H9 (cell line): ENCODE measurements around the gene MRPL17. TPM values are rescaled to one million over a fixed set of nuclear protein-coding genes. Genes with fewer than 3 reads are reported as not detected.

ENCODE experiments used
- DNase-seq: peaks from one replicate; pipeline ENCODE4 v3.0.0-alpha.2; 2017
- H2AFZ ChIP-seq: one replicate; pipeline ENCODE4 v1.6.1; 2013; ENCODE audit warnings: mild to moderate bottlenecking, low read length, control low read depth, moderate library complexity
- H2AK5ac ChIP-seq: 2 replicates; pipeline ENCODE4 v1.6.1; 2013; ENCODE audit warnings: low read length, control low read depth, mixed read lengths; ENCODE audit not compliant: insufficient read length
- H2BK120ac ChIP-seq: one replicate; pipeline ENCODE4 v1.6.1; 2013; ENCODE audit warnings: low read depth, mild to moderate bottlenecking, low read length, control low read depth, inconsistent platforms; ENCODE audit not compliant: poor library complexity, severe bottlenecking
- H2BK12ac ChIP-seq: 2 replicates; pipeline ENCODE4 v1.6.1; 2013; ENCODE audit warnings: low read length, control low read depth, mixed read lengths, low read depth; ENCODE audit not compliant: insufficient read length
- H2BK15ac ChIP-seq: 2 replicates; pipeline ENCODE4 v1.6.1; 2013; ENCODE audit warnings: low read depth, low read length, control low read depth
- H2BK20ac ChIP-seq: one replicate; pipeline ENCODE4 v1.6.1; 2013; ENCODE audit warnings: low read depth, mild to moderate bottlenecking, low read length, control low read depth, inconsistent platforms; ENCODE audit not compliant: poor library complexity, severe bottlenecking
- H2BK5ac ChIP-seq: 2 replicates; pipeline ENCODE4 v1.6.1; 2013; ENCODE audit warnings: low read length, control low read depth, mixed read lengths; ENCODE audit not compliant: insufficient read length
- H3K14ac ChIP-seq: 2 replicates; pipeline ENCODE4 v1.6.1; 2013; ENCODE audit warnings: low read length, control low read depth; ENCODE audit not compliant: insufficient read depth
- H3K18ac ChIP-seq: 2 replicates; pipeline ENCODE4 v1.6.1; 2013; ENCODE audit warnings: low read depth, mild to moderate bottlenecking, mixed read lengths, low read length, control low read depth; ENCODE audit not compliant: insufficient read length
- H3K23ac ChIP-seq: 2 replicates; pipeline ENCODE4 v1.6.1; 2013; ENCODE audit warnings: low read length, control low read depth, mixed read lengths, low read depth; ENCODE audit not compliant: insufficient read length
- H3K23me2 ChIP-seq: 2 replicates; pipeline ENCODE4 v1.6.1; 2013; ENCODE audit warnings: low read depth, mild to moderate bottlenecking, mixed read lengths, low read length, control low read depth; ENCODE audit not compliant: insufficient read length, poor library complexity, severe bottlenecking
- H3K27ac ChIP-seq: 2 replicates; pipeline ENCODE4 v1.5.1; 2013; ENCODE audit warnings: low read length, control low read depth, mixed read lengths, low read depth; ENCODE audit not compliant: insufficient read length
- H3K27me3 ChIP-seq: 2 replicates; pipeline ENCODE4 v1.6.1; 2013; ENCODE audit warnings: low read length, control low read depth, inconsistent platforms; ENCODE audit not compliant: insufficient read depth
- H3K4ac ChIP-seq: 2 replicates; pipeline ENCODE4 v1.6.1; 2013; ENCODE audit warnings: low read depth, mild to moderate bottlenecking, control low read depth, inconsistent platforms, low read length, moderate library complexity
- H3K4me1 ChIP-seq: 2 replicates; pipeline ENCODE4 v1.6.1; 2013; ENCODE audit warnings: low read length, control low read depth, inconsistent platforms; ENCODE audit not compliant: insufficient read depth
- H3K4me2 ChIP-seq: 2 replicates; pipeline ENCODE4 v1.6.1; 2013; ENCODE audit warnings: low read length, control low read depth, mixed read lengths; ENCODE audit not compliant: insufficient read length, insufficient read depth
- H3K56ac ChIP-seq: 2 replicates; pipeline ENCODE4 v1.6.1; 2013; ENCODE audit warnings: low read depth, mild to moderate bottlenecking, mixed read lengths, low read length, control low read depth; ENCODE audit not compliant: insufficient read length
- H3K79me1 ChIP-seq: 2 replicates; pipeline ENCODE4 v1.6.1; 2013; ENCODE audit warnings: low read depth, mild to moderate bottlenecking, moderate library complexity, low read length, control low read depth, inconsistent platforms; ENCODE audit not compliant: insufficient read depth, poor library complexity, severe bottlenecking
- H3K79me2 ChIP-seq: 2 replicates; pipeline ENCODE4 v1.6.1; 2013; ENCODE audit warnings: low read length, control low read depth, inconsistent platforms; ENCODE audit not compliant: insufficient read depth
- H3K9ac ChIP-seq: 2 replicates; pipeline ENCODE4 v1.6.1; 2013; ENCODE audit warnings: low read length, control low read depth, mixed read lengths; ENCODE audit not compliant: insufficient read length; ENCODE audit errors: extremely low read depth
- H3K9me3 ChIP-seq: one replicate; pipeline ENCODE4 v1.6.1; 2013; ENCODE audit warnings: low read depth, low read length, inconsistent platforms; ENCODE audit not compliant: control insufficient read depth
- H3T11ph ChIP-seq: one replicate; pipeline ENCODE4 v1.6.1; 2013; ENCODE audit warnings: mild to moderate bottlenecking, low read length, control low read depth, inconsistent platforms
- H4K20me1 ChIP-seq: one replicate; pipeline ENCODE4 v1.6.1; 2013; ENCODE audit not compliant: control insufficient read depth, insufficient read length, insufficient read depth
- H4K5ac ChIP-seq: 2 replicates; pipeline ENCODE4 v1.6.1; 2013; ENCODE audit warnings: low read depth, mild to moderate bottlenecking, mixed read lengths, low read length, control low read depth; ENCODE audit not compliant: insufficient read length
- H4K8ac ChIP-seq: replicated peaks from 2 replicates; pipeline ENCODE4 v1.6.1; 2013; ENCODE audit warnings: low read length, control low read depth, mixed read lengths, low read depth; ENCODE audit not compliant: insufficient read length
- H4K91ac ChIP-seq: 2 replicates; pipeline ENCODE4 v1.6.1; 2013; ENCODE audit warnings: low read depth, mild to moderate bottlenecking, moderate library complexity, mixed read lengths, low read length, control low read depth; ENCODE audit not compliant: insufficient read length
- H3K27ac Mint-ChIP-seq, 3 experiments: 2 replicates in 2 of 3; 3 replicates in 1 of 3; pipeline ENCODE4 v1.8.0; 2020 to 2021; ENCODE audit warnings: mixed read lengths in 3 of 3, mild to moderate bottlenecking in 1 of 3, moderate library complexity in 1 of 3
- H3K27me3 Mint-ChIP-seq: 2 replicates; pipeline ENCODE4 v1.8.0; 2021; ENCODE audit warnings: low read depth, mild to moderate bottlenecking, moderate library complexity, mixed read lengths
- H3K36me3 Mint-ChIP-seq, 3 experiments: 2 replicates in 2 of 3; 3 replicates in 1 of 3; pipeline ENCODE4 v1.8.0; 2020 to 2021; ENCODE audit warnings: low read depth in 3 of 3, mixed read lengths in 3 of 3; ENCODE audit not compliant: insufficient read depth in 1 of 3
- H3K4me1 Mint-ChIP-seq, 2 experiments: 2 replicates each; pipeline ENCODE4 v1.8.0; 2020; ENCODE audit warnings: mixed read lengths in 2 of 2
- H3K4me3 Mint-ChIP-seq, 2 experiments: 2 replicates in 1 of 2; 3 replicates in 1 of 2; pipeline ENCODE4 v1.8.0; 2020 to 2021; ENCODE audit warnings: mild to moderate bottlenecking in 2 of 2, mixed read lengths in 2 of 2, moderate library complexity in 1 of 2
- H3K9me3 Mint-ChIP-seq, 2 experiments: 2 replicates in 1 of 2; 3 replicates in 1 of 2; pipeline ENCODE4 v1.8.0; 2020; ENCODE audit warnings: mild to moderate bottlenecking in 2 of 2, mixed read lengths in 2 of 2, moderate library complexity in 1 of 2
- WGBS: extraction: QIAGEN DNeasy Blood & Tissue Kit; methylation state at CpG from one replicate; pipeline ENCODE4 v1.1.7; 2013; ENCODE audit warnings: missing lambda C conversion rate, low lambda C conversion rate, mixed read lengths; ENCODE audit not compliant: insufficient read length; ENCODE audit errors: extremely low coverage; 5-methylcytosine and 5-hydroxymethylcytosine counted together
- total RNA-seq: library from RNA; stranded (reverse); gene quantifications from 2 replicates; pipeline ENCODE4 v1.2.1, GENCODE V29; 2021
- TF ChIP-seq, protein P1 (sequence below): fragments of 200-600 bp; sonication (generic); conservative IDR thresholded peaks from 3 replicates; pipeline ENCODE4 v1.8.0; 2021; ENCODE audit warnings: antibody characterized with exemption, mild to moderate bottlenecking

MRPL17 gene
- total RNA-seq, 1 experiment from 2014 or later = 75.5 TPM

DNA sequence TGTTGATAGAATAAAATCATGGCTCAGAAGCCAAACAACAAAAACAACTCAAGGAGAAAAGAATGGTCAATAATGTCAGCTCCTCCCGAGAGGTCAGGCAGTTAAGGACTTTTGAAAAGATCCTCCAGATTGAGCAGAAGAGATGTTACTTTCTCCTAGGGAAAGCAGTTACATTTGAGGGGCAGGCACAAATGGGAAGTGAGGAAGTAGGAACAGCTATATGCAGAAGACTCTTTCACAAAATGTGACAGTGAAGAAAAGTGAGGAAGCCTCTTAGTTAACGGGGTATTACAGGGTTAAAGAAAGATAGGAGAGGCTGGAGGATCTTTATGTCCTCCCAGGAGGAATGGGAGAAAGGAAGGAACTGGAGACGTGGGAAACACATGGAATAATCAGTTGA, 31.0 kb downstream of the MRPL17 start:
- Mint-ChIP-seq H3K27ac (no peak overlapping the region), H3K27me3 (peaks cover 13% of the 10 kb centered on the region), H3K9me3 (no peaks in the 10 kb centered on the region), H3K36me3 (no peaks in the 10 kb centered on the region), H3K4me3 (no peak overlapping the region), H3K4me1 (peaks cover 10 to 11% of the 10 kb centered on the region in 2 experiments)
- WGBS = no CpG with 5 or more reads among the region's 3 CpGs
- Histone ChIP-seq H3K4me2 (no peak overlapping the region), H3K23me2 (peaks cover 7% of the 10 kb centered on the region), H4K8ac (no peak overlapping the region), H2BK15ac (no peak overlapping the region), H3K4me1 (peaks cover 1% of the 10 kb centered on the region; the same call in 1 of the 2 replicates), H2AK5ac (no peak overlapping the region), H2BK20ac (no peak overlapping the region), H2AFZ (no peak overlapping the region), H4K5ac (no peak overlapping the region), H3K14ac (no peak overlapping the region), H3K79me1 (no peaks in the 10 kb centered on the region), H4K20me1 (no peaks in the 10 kb centered on the region), H3K56ac (no peak overlapping the region), H4K91ac (no peak overlapping the region), H3K27ac (no peak overlapping the region), H3T11ph (no peak overlapping the region), H2BK12ac (no peak overlapping the region), H2BK120ac (no peak overlapping the region), H3K18ac (no peak overlapping the region), H3K9me3 (no peaks in the 10 kb centered on the region), H3K23ac (no peak overlapping the region), H2BK5ac (no peak overlapping the region), H3K4ac (no peak overlapping the region), H3K27me3 (peaks cover 21% of the 10 kb centered on the region; the same call in 1 of the 2 replicates), H3K9ac (no peak overlapping the region), H3K79me2 (no peaks in the 10 kb centered on the region)
- DNase-seq = no peak
- TF ChIP-seq, protein P1, sequence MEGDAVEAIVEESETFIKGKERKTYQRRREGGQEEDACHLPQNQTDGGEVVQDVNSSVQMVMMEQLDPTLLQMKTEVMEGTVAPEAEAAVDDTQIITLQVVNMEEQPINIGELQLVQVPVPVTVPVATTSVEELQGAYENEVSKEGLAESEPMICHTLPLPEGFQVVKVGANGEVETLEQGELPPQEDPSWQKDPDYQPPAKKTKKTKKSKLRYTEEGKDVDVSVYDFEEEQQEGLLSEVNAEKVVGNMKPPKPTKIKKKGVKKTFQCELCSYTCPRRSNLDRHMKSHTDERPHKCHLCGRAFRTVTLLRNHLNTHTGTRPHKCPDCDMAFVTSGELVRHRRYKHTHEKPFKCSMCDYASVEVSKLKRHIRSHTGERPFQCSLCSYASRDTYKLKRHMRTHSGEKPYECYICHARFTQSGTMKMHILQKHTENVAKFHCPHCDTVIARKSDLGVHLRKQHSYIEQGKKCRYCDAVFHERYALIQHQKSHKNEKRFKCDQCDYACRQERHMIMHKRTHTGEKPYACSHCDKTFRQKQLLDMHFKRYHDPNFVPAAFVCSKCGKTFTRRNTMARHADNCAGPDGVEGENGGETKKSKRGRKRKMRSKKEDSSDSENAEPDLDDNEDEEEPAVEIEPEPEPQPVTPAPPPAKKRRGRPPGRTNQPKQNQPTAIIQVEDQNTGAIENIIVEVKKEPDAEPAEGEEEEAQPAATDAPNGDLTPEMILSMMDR = no peak
